Lung (tissue), 12 donors: ENCODE data around the gene DENND1A. TPM values are rescaled to one million over a fixed set of nuclear protein-coding genes. Genes with fewer than 3 reads are reported as not detected.

Experiments
- ATAC-seq: fragments of 200-7000 bp; cut with Tn5 transposase; one replicate; pipeline ENCODE4 v1.9.1; 2020; ENCODE audit warnings: moderate number of reproducible peaks; ENCODE audit not compliant: insufficient read depth, low FRiP score
- DNase-seq, 3 donors: peaks; one replicate each; pipeline ENCODE4 v3.0.0-alpha.2; 2013 to 2017
- H3K27ac ChIP-seq, 2 donors: one replicate each; pipeline ENCODE4 v1.5.1; 2013; ENCODE audit warnings: mild to moderate bottlenecking in 2 of 2, moderate library complexity in 2 of 2, control low read depth in 1 of 2, inconsistent platforms in 1 of 2, low read depth in 1 of 2, low read length in 1 of 2
- H3K27me3 ChIP-seq, 3 donors: one replicate each; pipeline ENCODE4 v1.5.1; 2013; ENCODE audit warnings: low read length in 2 of 3; ENCODE audit not compliant: control insufficient read depth in 3 of 3, insufficient read depth in 3 of 3
- H3K36me3 ChIP-seq, 4 donors: one replicate each; pipeline ENCODE4 v1.5.1; 2013; ENCODE audit warnings: low read length in 4 of 4, mild to moderate bottlenecking in 1 of 4, moderate library complexity in 1 of 4; ENCODE audit not compliant: control insufficient read depth in 4 of 4, insufficient read depth in 4 of 4
- H3K4me1 ChIP-seq, 5 donors: one replicate each; pipeline ENCODE4 v1.5.1; 2013; ENCODE audit warnings: low read length in 5 of 5, mild to moderate bottlenecking in 2 of 5, moderate library complexity in 1 of 5; ENCODE audit not compliant: control insufficient read depth in 5 of 5, insufficient read depth in 5 of 5
- H3K4me3 ChIP-seq: one replicate; pipeline ENCODE4 v1.5.1; 2013; ENCODE audit warnings: mild to moderate bottlenecking, control low read depth, moderate library complexity
- H3K9ac ChIP-seq, 2 donors: one replicate each; pipeline ENCODE4 v1.5.1; 2013; ENCODE audit warnings: low read length in 2 of 2, control low read depth in 1 of 2; ENCODE audit not compliant: insufficient read depth in 1 of 2
- H3K9me3 ChIP-seq, 4 donors: one replicate each; pipeline ENCODE4 v1.5.1; 2013; ENCODE audit warnings: low read length in 3 of 4, mild to moderate bottlenecking in 1 of 4, moderate library complexity in 1 of 4; ENCODE audit not compliant: control insufficient read depth in 4 of 4, insufficient read depth in 3 of 4
- CTCF ChIP-seq: IDR thresholded peaks from 2 replicates; pipeline ENCODE4 v1.5.1; 2012; ENCODE audit warnings: mild to moderate bottlenecking; ENCODE audit errors: control extremely low read depth, extremely low read depth
- WGBS, 2 donors: extraction: QIAGEN DNeasy Blood & Tissue Kit; methylation state at CpG; one replicate each; pipeline ENCODE4 v1.1.7; 2013; 5-methylcytosine and 5-hydroxymethylcytosine counted together
- polyA plus RNA-seq, 2 donors: library from polyadenylated mRNA; stranded (reverse); fragments of 200-250 nt; gene quantifications; one replicate each; pipeline ENCODE4 v1.2.1, GENCODE V29; 2013
- total RNA-seq, 2 donors: library from RNA; depleted of rRNA in 1 of 2; stranded (reverse); fragments of >200 nt in 1 of 2; gene quantifications; one replicate each; pipeline ENCODE4 v1.2.1, GENCODE V29; 2014 to 2021
- donor health status: control.
- donor health status: control.
- donor health status: Bipolar disorder and iron deficiency.
- donor health status: healthy.
- donor health status: DM: yes; HTN: yes; CAD: no.

The DENND1A gene
- total and polyA plus RNA-seq, 4 donors, result 5.7 to 29.8 (median 14.5) TPM

GRCh38 chr9:123942542-123942941 is 12.6 kb upstream of the DENND1A start:
- no peaks in the 10 kb centered on the region for H3K4me1 ChIP-seq
- H3K36me3 ChIP-seq, result no peaks in the 10 kb centered on the region
- no peak overlapping the region for H3K27ac ChIP-seq
- no peaks in the 10 kb centered on the region for H3K9me3 ChIP-seq
- no peak overlapping the region for H3K9ac ChIP-seq
- DNase-seq (no peak), ATAC-seq (no peak)
- WGBS, 2 donors, result 85 to 87% methylated on average over 10 of the region's 10 CpGs
- no peak overlapping the region for H3K4me3 ChIP-seq
- H3K27me3 ChIP-seq, result peaks cover 0 to 29% (median 2%) of the 10 kb centered on the region in 3 donors
- TF ChIP-seq CTCF, result no peak

GRCh38 chr9:123941524-123942070 is 11.7 kb upstream of the DENND1A start:
- H3K9ac ChIP-seq, result no peak overlapping the region
- no peak overlapping the region for H3K4me3 ChIP-seq
- ATAC-seq (no peak), DNase-seq (peak in 1 of 3 donors; percentile 22)
- H3K27ac ChIP-seq, result no peak overlapping the region
- H3K36me3 ChIP-seq, result no peaks in the 10 kb centered on the region
- WGBS, 2 donors, result 79 to 81% methylated on average over 7 of the region's 7 CpGs
- no peaks in the 10 kb centered on the region for H3K9me3 ChIP-seq
- TF ChIP-seq CTCF, result no peak
- H3K27me3 ChIP-seq, result peaks cover 0 to 32% (median 2%) of the 10 kb centered on the region in 3 donors
- H3K4me1 ChIP-seq, result no peaks in the 10 kb centered on the region

GRCh38 chr9:123940721-123941523 is 11.0 kb upstream of the DENND1A start:
- ATAC-seq (no peak), DNase-seq (no peak)
- H3K4me1 ChIP-seq, result no peaks in the 10 kb centered on the region
- peaks cover 0 to 38% (median 2%) of the 10 kb centered on the region in 3 donors for H3K27me3 ChIP-seq
- no peaks in the 10 kb centered on the region for H3K9me3 ChIP-seq
- H3K36me3 ChIP-seq, result no peaks in the 10 kb centered on the region
- H3K27ac ChIP-seq, result no peak overlapping the region
- H3K9ac ChIP-seq, result no peak overlapping the region
- no peak overlapping the region for H3K4me3 ChIP-seq
- no peak for TF ChIP-seq CTCF
- 76 to 88% methylated on average over 8 of the region's 8 CpGs for WGBS, 2 donors
